ENCODE data around the gene CCDC14. TPM values are rescaled to one million over a fixed set of nuclear protein-coding genes. Genes with fewer than 3 reads are reported as not detected.
A peak's percentile ranks its signal among the peaks of the same experiment; 100 is the strongest.
"Not testable (repeated sequence)": the region's sequence is repeated elsewhere in the genome, so short reads cannot be mapped to it uniquely, and the experiment has no call there.

CCDC14 gene
- total and polyA plus RNA-seq, 2 experiments from 2014 or later: 52.5 to 113 TPM

- H3K9me2 ChIP-seq (ENCODE audit: insufficient read depth); H3F3A ChIP-seq (replicated peaks; ENCODE audit: low read depth); H3K9me3 Mint-ChIP-seq; H3K36me3 Mint-ChIP-seq (ENCODE audit: low read depth); H3K27me3 Mint-ChIP-seq (ENCODE audit: insufficient read depth, low read depth, poor library complexity); H3K4me3 Mint-ChIP-seq; H3K27ac Mint-ChIP-seq; H3K4me1 ChIP-seq (ENCODE audit: insufficient read depth); H4K20me1 ChIP-seq (replicated peaks; ENCODE audit: insufficient read depth); H3K4me1 Mint-ChIP-seq; H3K27ac ChIP-seq (ENCODE audit: low read depth); H3K4me3 ChIP-seq; H3K79me2 ChIP-seq (replicated peaks; ENCODE audit: insufficient read depth); H3K36me3 ChIP-seq (ENCODE audit: insufficient read depth); H3K27me3 ChIP-seq (ENCODE audit: insufficient read depth): not testable (repeated sequence)
- Histone ChIP-seq H2AFZ (0 out of 2 replicates have a peak overlapping the region, but pooled peaks have one; percentile 14), H3K4me2 (0 out of 2 replicates have a peak overlapping the region, but pooled peaks have one; percentile 1)
- peak; percentile 72 for ATAC-seq
- peak; percentile 35 for DNase-seq (ENCODE audit: low spot score)
These were observed 20.3 kb upstream of the CCDC14 start for GRCh38 chr3:123981317-123981716.

GRCh38 chr3:123980539-123980938 lies 19.5 kb upstream of the CCDC14 start:
- Histone ChIP-seq H2AFZ (peak overlapping the region; percentile 93), H3F3A (replicated peaks; ENCODE audit: low read depth) (no peaks in the 10 kb centered on the region), H3K4me3 (peak overlapping the region; percentile 68), H3K27me3 (ENCODE audit: insufficient read depth) (no peaks in the 10 kb centered on the region), H3K27ac (ENCODE audit: low read depth) (no peak overlapping the region), H4K20me1 (replicated peaks; ENCODE audit: insufficient read depth) (no peaks in the 10 kb centered on the region), H3K36me3 (ENCODE audit: insufficient read depth) (no peaks in the 10 kb centered on the region), H3K9me2 (ENCODE audit: insufficient read depth) (no peaks in the 10 kb centered on the region), H3K4me1 (ENCODE audit: insufficient read depth) (no peaks in the 10 kb centered on the region; the same call in 1 of the 2 replicates), H3K79me2 (replicated peaks; ENCODE audit: insufficient read depth) (no peaks in the 10 kb centered on the region), H3K4me2 (peak overlapping the region; percentile 89)
- no peak for TF ChIP-seq POLR2AphosphoS5 (IDR thresholded peaks at IDR 0.05; ENCODE audit: low read depth)
- no peak for TF ChIP-seq ZNF331 (CRISPR knock-in tag; IDR thresholded peaks at IDR 0.05; ENCODE audit: low read depth)
- no peak for TF ChIP-seq ZNF114 (CRISPR knock-in tag; IDR thresholded peaks at IDR 0.05)
- TF ChIP-seq ZNF462 (CRISPR knock-in tag; IDR thresholded peaks at IDR 0.05): no peak
- TF ChIP-seq REST (IDR thresholded peaks at IDR 0.05; ENCODE audit: unreplicated experiment): no peak
- no peak for TF ChIP-seq CTCF (conservative IDR thresholded peaks at IDR 0.05; ENCODE audit: low read depth in 2 of 2)
- TF ChIP-seq ETS1 (IDR thresholded peaks at IDR 0.05): no peak
- no peak for TF ChIP-seq EZH2phosphoT487 (IDR thresholded peaks at IDR 0.05; ENCODE audit: unreplicated experiment)
- H3K27ac Mint-ChIP-seq: no peak overlapping the region
- peaks cover 2% of the 10 kb centered on the region for H3K27me3 Mint-ChIP-seq (ENCODE audit: insufficient read depth, low read depth, poor library complexity)
- ATAC-seq (no peak), DNase-seq (ENCODE audit: low spot score) (no peak)
- H3K4me3 Mint-ChIP-seq: peak overlapping the region; percentile 70
- H3K9me3 Mint-ChIP-seq: no peaks in the 10 kb centered on the region
- H3K4me1 Mint-ChIP-seq: peaks cover 2% of the 10 kb centered on the region; the same call in 1 of the 3 replicates
- no peaks in the 10 kb centered on the region for H3K36me3 Mint-ChIP-seq (ENCODE audit: low read depth)
